Jurkat, Clone E6-1 (cell line): ENCODE data around the gene GNAI2.
A peak's percentile ranks its signal among the peaks of the same experiment; 100 is the strongest.
"Not testable (repeated sequence)": the region's sequence is repeated elsewhere in the genome, so short reads cannot be mapped to it uniquely, and the experiment has no call there.

Experiments used
- DNase-seq: peaks from one replicate; pipeline ENCODE4 v3.0.0-alpha.2; 2011; ENCODE audit warnings: low read depth, low spot score
- H3K4me3 ChIP-seq: 2 replicates; pipeline ENCODE4 v1.5.1; 2011; ENCODE audit warnings: mild to moderate bottlenecking, low read length, control low read depth, moderate library complexity

GNAI2 gene

DNA sequence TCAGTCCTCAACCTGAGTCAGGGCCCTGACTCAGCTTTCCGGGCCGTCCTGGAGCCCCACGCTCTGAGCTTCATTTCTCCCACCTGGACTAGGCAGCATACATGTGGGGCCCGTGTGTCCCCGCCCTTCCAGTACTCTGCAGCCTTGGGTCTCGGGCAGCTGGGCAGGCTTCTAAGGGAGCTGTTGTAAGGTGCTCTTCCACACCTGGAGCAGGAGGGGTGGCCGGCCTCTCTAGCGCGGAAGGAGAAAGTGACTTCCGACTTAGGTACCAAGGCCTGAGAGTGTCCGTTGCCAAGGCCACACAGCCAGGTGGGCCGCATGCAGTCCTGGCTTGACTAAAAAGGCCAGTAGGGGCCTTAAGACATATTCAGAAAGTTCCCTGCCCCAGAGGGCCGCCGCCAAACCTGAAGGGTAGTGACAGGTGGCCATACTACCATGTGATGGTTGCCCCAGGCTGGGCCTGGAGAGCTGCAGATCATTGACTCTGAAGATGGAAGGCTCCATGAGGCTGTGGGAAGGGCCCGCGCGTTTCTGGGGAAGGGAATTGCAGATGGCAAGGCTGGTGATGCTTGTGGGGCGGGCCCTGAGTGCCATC lies 23.5 kb downstream of the GNAI2 start:
- H3K4me3 ChIP-seq: peak overlapping the region; percentile 25
- DNase-seq: no peak

DNA sequence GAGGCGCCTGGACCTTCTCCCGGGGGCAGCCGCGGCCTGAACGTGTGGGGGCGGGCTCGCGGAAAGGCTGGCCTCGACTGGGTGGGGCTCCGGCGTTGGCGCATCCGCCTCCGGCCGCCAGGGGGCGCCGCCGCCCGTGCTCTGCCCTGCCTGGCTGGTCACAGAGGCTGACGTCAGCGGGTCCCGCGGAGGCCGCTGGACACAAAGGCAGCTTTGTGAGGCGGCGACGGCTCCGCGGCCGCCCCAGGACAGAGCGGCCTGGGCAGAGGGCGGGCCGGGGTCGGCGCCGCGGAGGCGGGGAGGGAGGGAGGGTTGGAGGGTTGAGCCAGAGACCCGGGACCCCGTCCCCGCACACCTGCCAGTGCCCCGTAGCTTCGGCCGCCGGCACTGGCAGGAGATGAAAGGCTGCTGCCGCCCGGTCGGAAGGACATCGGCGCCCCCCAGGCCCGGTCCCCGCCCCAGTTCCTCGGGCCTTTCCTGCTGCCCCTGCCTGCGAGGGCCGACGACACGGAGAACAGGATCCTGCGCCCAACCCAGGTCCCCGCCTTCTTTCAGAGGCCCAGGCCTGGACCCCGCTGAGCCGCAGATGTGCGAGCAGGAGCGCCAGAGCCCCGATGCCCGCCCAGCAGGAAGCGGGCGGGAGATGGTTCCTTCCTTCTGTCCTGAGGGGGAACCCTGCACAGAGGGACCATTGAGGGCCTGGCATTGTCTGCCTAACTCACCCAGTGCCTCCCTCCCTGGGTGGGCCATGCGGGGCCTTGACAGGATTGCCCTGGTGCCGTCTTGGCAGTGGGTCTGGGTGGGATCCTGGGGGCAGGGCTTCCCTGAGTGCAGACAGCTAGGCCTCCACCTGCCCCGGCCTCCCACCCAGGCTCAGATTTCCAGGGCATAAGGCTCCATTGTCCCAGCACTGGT lies 24.3 kb downstream of the GNAI2 start:
- DNase-seq: peak; percentile 41
- H3K4me3 ChIP-seq: peak overlapping the region; percentile 50

DNA sequence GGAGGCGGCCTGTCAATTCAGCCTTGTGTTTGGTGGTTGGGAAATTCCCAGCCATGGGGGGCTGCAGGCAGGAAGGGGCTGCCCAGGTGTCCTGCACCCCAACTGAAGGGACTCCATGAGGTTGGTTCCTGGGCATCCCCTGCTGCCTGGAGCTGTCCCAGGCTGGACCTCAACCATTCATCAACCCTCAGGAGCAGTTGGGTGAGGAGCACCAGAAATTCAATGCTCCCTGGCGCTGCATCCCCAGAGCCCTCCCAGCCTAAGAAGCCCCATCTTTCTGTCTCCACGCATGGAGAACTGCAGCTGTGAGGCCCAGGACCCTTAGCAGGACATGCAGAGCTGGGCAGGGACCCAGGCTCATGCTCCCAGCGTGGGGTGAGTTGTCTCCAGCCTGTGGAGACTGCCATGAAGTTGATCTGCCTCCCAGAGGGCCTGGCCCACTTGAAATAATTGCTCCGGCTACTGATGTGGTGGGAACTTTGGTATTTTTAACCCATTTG lies 25.0 kb downstream of the GNAI2 start:
- DNase-seq: no peak
- peak overlapping the region; percentile 50; the same call in 1 of the 2 replicates for H3K4me3 ChIP-seq

DNA sequence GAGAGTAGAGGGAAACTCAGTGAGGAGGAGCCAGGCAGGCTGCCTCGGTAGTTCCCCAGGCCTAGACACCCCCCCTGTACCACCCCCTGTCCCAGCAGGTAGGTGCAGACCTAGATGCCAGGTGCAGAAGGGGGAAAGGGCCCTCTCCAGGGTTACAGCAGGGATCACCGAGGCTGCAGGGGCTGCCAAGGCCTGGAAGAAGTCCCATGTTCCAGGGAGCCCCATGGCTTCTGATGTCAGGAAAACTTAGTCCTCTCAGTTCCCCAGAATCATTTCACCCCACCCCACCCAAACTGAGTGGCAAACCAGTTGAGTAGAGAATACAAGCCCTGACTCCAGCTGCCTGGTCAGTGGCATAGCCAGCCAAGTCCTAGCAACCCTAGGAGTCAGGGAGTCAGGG lies 25.5 kb downstream of the GNAI2 start:
- no peak for DNase-seq
- H3K4me3 ChIP-seq: no peak overlapping the region

DNA sequence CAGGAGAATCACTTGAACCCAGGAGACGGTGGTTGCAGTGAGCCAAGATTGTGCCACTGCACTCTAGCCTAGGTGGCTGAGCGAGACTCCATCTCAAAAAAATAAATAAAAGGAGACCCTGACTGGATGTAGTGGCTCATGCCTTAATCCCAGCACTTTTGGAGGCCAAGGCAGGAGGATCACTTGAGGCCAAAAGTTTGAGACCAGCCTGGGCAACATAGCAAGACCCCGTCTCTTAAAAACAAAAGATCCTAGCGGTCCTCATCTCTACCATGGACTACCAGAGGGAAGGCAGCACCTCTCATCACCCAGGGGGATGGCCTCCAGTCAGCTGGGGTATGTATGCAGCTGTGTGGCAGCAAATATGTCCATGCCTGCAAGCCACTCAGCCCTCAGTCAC lies 26.2 kb downstream of the GNAI2 start:
- H3K4me3 ChIP-seq, DNase-seq: not testable (repeated sequence)

DNA sequence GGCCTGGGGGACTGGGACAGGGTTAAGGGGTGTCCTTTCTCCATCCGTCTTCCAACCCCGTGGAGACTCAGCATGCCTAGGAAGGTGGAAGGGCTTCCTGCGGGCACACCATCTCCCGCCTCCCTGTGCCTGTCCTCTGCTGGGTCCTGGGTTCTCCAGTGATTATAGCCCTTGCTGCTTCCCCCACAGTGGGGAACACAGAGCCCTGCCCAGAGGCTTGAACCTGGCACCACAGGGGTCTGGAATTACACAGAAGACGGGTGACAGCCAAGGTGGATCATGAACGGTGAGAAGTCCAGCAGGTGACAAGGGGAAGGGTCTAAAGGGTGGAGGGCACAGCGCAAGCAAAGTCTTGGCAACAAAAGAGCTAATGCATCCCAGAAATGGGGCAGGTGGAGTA lies 26.8 kb downstream of the GNAI2 start:
- no peak for DNase-seq
- H3K4me3 ChIP-seq: no peak overlapping the region

DNA sequence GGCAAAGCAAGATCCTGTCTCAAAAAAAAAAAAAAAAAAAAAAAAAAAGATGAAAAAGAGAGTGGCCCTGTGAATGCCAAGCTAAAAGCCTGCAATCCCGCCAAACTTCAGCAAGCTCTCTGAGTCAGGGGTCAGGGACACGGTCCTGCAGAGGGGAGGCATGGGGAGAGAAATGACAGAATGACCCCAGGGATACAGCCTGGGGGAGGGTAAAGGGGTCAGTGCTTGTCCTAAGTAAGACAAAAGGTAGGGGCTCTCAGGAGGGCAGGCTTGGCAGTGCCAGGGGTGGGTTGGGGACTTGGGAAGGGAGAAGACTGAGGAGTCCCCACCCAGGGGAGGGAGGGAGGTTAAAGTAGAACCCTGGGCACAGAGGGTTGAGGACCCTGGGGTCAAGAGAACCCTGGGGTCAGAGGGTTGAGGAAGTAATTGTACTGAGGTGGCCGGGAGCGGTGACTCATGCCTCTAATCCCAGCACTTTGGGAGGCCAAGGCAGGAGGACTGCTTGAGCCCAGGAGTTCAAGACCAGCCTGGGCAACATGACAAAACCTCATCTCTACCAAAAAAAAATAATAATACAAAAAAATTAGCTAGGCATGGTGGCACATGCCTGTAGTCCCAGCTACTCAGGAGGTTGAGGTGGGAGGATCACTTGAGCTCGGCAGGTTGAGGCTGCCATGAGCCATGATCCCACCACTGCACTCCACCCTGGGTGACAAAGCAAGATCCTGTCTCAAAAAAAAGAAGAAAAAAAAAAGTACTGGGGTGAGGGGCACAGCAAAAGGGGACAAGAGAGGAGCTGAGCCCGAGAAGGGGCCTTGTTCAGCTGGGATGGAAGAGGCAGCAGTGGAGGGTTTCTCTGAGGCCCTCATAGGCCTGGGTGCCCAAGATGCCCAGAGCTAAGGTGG lies 27.7 kb downstream of the GNAI2 start:
- no peak for DNase-seq
- H3K4me3 ChIP-seq: no peak overlapping the region

DNA sequence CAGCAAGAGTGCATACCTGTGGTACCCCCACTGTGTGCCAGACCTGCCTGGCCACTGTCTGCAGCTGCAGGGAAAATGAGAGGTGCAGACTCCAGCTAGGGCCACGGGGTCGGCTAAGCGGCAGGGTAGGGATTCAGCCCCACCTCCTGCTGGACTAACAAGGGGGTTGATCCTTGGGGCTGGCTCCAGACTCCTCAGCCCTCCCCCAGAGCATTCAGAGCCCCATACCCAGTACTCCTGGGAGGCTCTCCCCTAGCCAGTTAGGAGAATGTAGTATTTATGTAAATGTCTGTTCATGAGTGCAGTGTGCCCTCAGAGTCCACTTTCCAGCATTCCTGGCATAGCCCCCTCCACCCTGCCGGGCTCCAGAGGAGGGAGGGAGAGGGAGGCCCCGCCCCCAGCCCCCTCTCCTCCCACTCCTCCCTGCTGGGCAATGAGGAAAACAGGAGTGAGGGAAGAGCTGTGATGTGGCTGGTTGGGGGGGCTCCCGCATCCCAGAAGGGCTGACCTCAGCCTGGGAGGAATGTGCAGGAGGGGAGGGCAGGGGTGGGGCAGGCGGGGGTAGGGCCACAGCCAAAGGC lies 28.5 kb downstream of the GNAI2 start:
- no peak overlapping the region for H3K4me3 ChIP-seq
- no peak for DNase-seq

DNA sequence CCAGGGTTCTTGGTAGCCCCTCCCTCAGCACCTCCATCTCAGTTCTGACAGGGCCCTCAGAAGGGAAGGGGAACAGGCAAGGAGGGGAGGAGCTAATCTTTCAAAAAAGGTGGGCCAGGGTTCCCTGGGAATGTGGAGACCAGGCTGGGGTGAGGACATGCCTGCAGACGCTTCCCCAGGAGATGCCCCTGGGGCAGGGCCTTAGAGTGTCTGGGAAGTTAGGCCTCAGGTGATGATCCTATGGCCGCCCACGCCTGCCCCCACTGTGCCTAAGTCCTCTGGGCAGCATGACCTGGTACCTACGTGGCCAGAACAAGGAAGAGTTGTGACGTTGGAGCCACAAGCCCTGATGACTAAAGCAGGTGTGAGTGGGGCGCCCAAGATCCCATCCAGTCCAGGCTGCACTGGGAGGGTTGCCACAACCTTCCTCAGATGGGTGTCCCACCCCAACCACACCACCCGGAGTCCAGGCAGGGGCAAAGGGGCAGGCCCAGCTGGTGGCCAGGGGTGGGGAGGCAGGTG lies 29.0 kb downstream of the GNAI2 start:
- DNase-seq: no peak
- H3K4me3 ChIP-seq: no peak overlapping the region

DNA sequence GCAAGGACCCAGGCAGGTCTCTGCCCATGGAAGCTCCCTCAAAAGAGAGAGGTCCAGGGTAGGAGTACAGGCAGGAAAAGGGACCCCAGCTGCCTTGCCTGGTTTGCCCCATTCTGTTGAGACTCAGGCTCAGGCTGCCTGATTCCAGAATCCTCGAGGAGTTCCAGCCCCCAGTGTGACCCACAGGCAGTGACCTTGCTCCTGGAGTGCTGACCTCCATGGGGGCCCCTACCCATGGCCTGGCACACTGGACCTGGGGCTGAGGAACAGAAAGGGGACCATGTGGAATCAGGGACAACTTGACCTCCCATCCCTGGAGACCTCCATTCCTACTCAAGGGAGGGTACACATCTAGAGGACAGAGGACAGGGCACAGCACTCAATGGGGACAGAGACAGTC lies 29.6 kb downstream of the GNAI2 start:
- no peak for DNase-seq
- no peak overlapping the region for H3K4me3 ChIP-seq

DNA sequence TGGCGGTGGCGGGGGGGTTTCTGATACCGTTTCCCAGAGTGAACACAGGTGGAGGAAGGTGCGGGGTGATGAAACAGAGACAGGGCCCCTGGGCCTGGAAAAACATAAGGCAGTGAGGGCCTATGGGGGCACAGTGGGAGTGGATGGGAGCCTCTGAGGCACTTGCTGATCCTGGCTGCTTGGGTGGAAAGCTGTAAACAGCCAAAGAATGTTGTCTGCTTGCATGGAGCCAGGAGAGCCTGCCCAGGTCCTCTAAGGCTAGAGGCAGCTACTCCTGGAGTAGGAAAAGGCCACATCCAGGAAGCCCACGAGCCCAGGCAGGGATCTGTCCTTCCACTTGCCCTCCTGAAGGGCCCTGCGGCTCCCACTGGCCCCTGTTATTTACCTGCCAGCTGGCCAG lies 30.0 kb downstream of the GNAI2 start:
- H3K4me3 ChIP-seq: no peak overlapping the region
- DNase-seq: no peak

DNA sequence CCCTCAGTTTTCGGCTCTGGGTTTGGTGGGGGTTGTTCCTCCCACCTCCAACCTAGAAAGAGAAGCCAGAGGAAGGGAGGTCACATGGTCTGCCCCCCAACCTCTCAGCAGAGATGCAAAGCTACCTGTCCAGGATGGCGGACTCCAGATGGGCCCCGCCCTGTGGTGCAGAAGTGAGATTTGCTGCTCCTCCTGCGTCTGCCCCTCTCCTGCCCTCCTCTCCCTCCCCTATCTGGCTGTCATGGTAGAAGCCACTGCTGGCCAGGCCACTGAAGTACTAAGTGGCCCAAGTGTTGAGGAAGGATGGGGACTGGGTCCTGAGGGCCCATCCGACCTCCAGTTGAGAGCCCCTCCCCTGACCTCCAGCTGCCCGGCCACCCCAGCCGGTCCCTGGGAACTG lies 30.8 kb downstream of the GNAI2 start:
- H3K4me3 ChIP-seq: no peak overlapping the region
- DNase-seq: no peak

DNA sequence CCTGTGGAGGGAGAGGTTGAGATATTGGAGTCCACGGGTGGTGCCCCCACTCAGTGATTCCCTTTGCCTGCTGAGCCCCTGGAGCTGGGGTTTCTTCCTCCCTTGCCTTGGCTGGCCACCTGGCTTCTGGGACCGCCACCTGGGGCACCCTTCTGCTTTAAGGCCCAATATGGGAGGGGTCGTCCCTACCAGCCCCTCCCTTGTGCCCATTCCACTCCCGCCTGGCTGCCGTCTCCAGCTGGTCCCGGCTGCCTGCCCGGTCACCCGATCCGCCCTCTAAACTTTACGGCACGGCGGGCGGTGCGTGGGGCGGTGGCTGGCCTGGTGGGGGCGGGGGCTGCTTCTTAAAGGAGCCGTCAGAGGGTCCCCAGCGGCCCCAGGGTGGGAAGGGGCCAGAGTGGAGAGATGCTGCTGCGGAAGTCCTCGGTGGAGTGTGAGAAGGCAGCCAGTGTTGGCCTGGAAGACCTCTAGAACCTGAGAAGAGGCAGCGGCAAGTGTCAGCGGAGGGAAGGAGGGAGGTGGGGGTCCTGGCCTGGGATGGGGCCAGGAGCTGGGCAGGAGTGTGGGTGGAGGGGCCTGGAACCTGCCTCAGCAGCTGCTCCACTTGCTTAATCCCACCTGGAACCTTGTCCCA lies 31.4 kb downstream of the GNAI2 start:
- no peak overlapping the region for H3K4me3 ChIP-seq
- no peak for DNase-seq

DNA sequence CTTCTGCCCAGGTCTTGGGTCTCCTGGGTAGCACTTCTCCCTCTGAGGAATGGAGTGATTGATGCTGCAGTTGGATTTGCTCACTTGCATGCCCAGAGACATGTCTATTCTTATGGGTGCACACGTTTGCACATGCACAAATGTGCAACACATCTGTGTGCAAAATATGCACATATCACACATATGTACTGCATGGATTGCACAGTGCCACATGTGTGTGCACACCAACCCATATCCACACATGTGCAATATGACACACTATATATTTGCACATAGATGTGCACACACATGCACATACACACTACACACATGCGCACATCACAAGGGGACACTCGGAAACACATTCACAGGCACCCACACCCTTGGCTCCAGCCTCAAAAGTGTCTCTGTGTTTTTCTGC lies 32.3 kb downstream of the GNAI2 start:
- no peak for DNase-seq
- no peak overlapping the region for H3K4me3 ChIP-seq

DNA sequence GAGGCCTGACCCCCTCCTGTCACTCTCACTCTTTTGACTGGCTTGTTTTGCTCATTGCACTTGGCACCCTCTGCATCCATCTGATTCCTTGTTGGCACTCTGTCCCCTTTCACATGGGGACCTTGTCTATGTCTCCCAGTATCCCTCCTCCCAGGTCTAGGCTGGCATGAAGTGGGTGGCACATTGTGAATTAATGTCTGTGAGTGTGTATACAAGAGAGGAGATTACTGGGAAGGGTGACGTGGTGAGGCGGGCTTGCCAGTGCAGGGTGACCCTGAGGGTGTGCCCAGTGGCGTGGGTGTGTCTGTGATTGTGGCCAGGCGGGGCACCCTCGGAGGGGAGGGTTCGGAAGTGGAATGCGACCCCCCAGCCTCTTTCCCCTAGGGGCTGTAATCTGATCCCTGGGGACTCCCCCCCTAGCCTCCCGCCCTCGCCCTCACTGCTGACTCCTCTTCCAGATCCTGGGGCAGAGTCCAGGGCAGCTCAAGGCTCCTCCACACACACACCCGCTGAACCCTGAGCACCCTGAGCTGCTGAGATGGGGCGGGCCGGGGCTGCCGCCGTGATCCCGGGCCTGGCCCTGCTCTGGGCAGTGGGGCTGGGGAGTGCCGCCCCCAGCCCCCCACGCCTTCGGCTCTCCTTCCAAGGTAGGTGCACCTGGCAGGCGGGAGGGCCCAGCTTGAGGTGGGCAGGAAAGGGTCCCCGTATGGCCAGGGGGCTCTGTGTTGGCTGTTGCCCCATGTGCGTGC lies 32.9 kb downstream of the GNAI2 start, which contains the start of gene SEMA3B:
SEMA3B (plus strand) TSS at position 445 of the 749 bp plus-strand sequence; CDS start at position 539, 94 bp downstream.
- no peak for DNase-seq
- no peak within 1 kb of the TSS for H3K4me3 ChIP-seq

DNA sequence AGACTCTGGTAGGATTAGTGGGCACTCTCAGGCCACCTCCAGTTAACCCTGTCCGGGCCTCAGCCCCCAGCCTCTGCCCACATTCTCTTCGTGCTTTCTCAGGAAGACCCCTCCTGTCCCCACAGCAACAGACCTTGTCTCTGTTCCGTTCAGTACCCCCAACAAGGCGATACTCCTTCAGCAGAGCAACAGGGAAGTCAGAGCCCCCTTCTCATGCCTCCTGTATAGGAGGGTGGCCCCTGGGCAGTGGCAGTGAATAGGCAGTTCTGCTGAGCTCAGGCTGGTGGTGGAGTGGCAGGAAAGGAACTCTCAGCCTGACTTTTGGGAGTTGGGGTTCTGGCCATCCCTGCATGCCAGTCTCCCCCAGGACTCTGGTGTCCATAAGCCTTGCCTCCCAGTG lies 33.5 kb downstream of the GNAI2 start:
- no peak overlapping the region for H3K4me3 ChIP-seq
- no peak for DNase-seq

DNA sequence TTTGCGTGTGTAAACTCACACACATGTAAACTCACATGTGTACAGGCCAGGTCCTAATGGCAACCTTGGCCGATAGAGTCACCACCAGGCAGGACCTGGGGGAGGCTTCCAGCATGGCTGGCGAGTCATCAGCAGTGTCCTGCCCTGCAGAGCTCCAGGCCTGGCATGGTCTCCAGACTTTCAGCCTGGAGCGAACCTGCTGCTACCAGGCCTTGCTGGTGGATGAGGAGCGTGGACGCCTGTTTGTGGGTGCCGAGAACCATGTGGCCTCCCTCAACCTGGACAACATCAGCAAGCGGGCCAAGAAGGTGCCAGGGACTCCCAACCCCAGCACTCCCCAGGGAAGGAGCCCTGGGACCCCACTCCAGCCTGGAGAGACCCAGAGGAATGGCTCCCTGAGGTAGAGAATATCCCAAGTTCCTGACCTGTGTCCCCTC lies 34.0 kb downstream of the GNAI2 start:
- DNase-seq: no peak
- H3K4me3 ChIP-seq: no peak overlapping the region
